ENCODE measurements around the gene NGLY1. TPM values are rescaled to one million over a fixed set of nuclear protein-coding genes. Genes with fewer than 3 reads are reported as not detected.

The NGLY1 gene
- total RNA-seq, 5 donors from 2014 or later (not counting 1 experiment from before 2014, with no cell fraction given), result 58.6 to 67.0 (median 61.4) TPM

DNA sequence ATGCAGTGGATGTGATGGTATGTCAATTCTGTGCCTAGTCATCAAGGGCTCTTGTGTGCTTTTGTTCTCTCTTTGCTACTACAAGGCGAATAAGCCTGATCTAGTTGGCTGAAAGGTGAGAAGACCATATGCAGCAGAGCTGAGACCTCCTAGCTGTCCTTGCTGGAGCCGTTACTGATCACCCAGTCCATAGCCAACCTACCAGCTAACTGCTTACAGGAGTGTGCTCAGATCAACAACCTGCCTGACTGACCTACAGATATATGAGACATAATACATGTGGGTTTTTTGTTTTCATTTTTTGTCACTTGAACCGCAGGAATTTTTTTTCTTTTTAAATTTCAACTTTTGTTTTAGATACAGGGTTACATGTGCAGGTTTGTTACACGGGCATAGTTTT is 29.4 kb upstream of the NGLY1 start:
- peaks cover 4 to 5% of the 10 kb centered on the region in 2 donors for H3K27me3 Mint-ChIP-seq
- H3K4me3 Mint-ChIP-seq, result no peak overlapping the region

DNA sequence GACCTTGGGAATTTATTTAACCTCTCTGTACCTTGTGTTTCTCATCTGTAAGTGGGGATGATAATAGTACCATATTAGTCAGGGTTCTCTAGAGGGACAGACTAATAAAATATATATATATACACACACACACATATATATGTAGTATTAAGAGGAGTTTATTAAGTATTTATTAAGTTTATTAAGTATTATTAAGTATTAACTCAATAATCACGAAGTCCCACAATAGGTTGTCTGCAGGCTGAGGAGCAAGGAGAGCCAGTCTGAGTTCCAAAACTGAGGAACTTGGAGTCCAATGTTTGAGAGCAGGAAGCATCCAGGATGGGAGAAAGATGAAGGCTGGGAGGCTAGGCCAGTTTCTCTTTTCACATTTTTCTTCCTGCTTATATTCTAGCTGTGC is 21.4 kb upstream of the NGLY1 start:
- Histone ChIP-seq H3K27ac (ENCODE audit: low read length) (no peak overlapping the region), H3K27me3 (replicated peaks in 1 of 2; ENCODE audit: control insufficient read depth in 2 of 2, extremely low read depth in 1 of 2, insufficient read depth in 2 of 2, low read length in 1 of 2) (peaks cover 0 to 7% of the 10 kb centered on the region in 2 experiments), H3K4me1 (ENCODE audit: control insufficient read depth in 1 of 2, extremely low read depth in 1 of 2, insufficient read depth in 2 of 2, low read length in 2 of 2) (no peaks in the 10 kb centered on the region), H3K36me3 (ENCODE audit: control insufficient read depth in 2 of 2, extremely low read depth in 1 of 2, insufficient read depth in 1 of 2, low read length in 1 of 2) (no peaks in the 10 kb centered on the region), H3K4me3 (ENCODE audit: control insufficient read depth in 1 of 2, extremely low read depth in 1 of 2, low read length in 1 of 2) (no peak overlapping the region), H3K9me3 (no peaks in the 10 kb centered on the region)
- Mint-ChIP-seq H3K4me1 (no peaks in the 10 kb centered on the region), H3K36me3 (no peaks in the 10 kb centered on the region), H3K4me3 (no peak overlapping the region), H3K9me3 (no peaks in the 10 kb centered on the region), H3K27ac (no peak overlapping the region), H3K27me3 (peaks cover 10 to 12% of the 10 kb centered on the region in 2 donors)
- no peak for DNase-seq
- POLR2A ChIA-PET, result no interaction called here
- no peak for ATAC-seq (replicated peaks in 1 of 4)
- no CpG with 5 or more reads among the region's 1 CpG for WGBS (ENCODE audit: insufficient coverage)
- CTCF ChIA-PET, result no interaction called here

More for the DNA sequence above, 29.4 kb upstream of the NGLY1 start:
- H3K4me3 ChIP-seq (ENCODE audit: control insufficient read depth in 1 of 2, extremely low read depth in 1 of 2, low read length in 1 of 2), result no peak overlapping the region
- Mint-ChIP-seq H3K4me1 (no peaks in the 10 kb centered on the region), H3K27ac (no peak overlapping the region), H3K9me3 (no peaks in the 10 kb centered on the region), H3K36me3 (no peaks in the 10 kb centered on the region)
- H3K4me1 ChIP-seq (ENCODE audit: control insufficient read depth in 1 of 2, extremely low read depth in 1 of 2, insufficient read depth in 2 of 2, low read length in 2 of 2), result no peaks in the 10 kb centered on the region
- H3K27me3 ChIP-seq (replicated peaks in 1 of 2; ENCODE audit: control insufficient read depth in 2 of 2, extremely low read depth in 1 of 2, insufficient read depth in 2 of 2, low read length in 1 of 2), result peaks cover 0 to 7% of the 10 kb centered on the region in 2 experiments
- POLR2A ChIA-PET, result no interaction called here
- ATAC-seq (replicated peaks in 1 of 4), result no peak
- WGBS (ENCODE audit: insufficient coverage), result no CpG with 5 or more reads among the region's 4 CpGs
- H3K36me3 ChIP-seq (ENCODE audit: control insufficient read depth in 2 of 2, extremely low read depth in 1 of 2, insufficient read depth in 1 of 2, low read length in 1 of 2), result no peaks in the 10 kb centered on the region
- no peak for DNase-seq
- H3K9me3 ChIP-seq, result no peaks in the 10 kb centered on the region
- CTCF ChIA-PET, result no interaction called here
- no peak overlapping the region for H3K27ac ChIP-seq (ENCODE audit: low read length)

DNA sequence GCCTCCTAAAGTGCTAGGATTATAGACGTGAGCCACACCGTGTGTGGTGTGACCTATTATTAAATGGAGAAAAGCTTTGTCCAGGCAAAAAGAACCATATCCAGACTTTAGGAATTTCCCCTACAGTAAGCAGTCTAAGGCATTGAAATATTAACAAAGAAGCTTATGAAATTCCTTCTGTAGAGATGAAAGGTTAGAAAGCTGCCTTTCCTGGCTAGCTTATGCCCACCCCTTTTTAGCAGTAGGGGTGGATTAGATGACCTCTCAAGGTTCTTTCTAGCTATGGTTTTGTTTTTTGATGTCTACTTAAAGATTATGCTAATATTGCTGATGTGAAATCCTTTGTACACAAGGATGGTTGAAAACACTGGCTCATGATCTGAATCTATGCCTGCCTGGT is 20.6 kb upstream of the NGLY1 start:
- POLR2A ChIA-PET, result interaction anchor here in 1 of 2 donors (0.5 kb wide), 1 partner anchor 133 kb away, joined by 3 read pairs; no protein-coding TSS in a partner anchor
- no peaks in the 10 kb centered on the region for H3K4me1 ChIP-seq (ENCODE audit: control insufficient read depth in 1 of 2, extremely low read depth in 1 of 2, insufficient read depth in 2 of 2, low read length in 2 of 2)
- ATAC-seq (replicated peaks in 1 of 4), result no peak
- no peaks in the 10 kb centered on the region for H3K9me3 ChIP-seq
- H3K9me3 Mint-ChIP-seq, result no peaks in the 10 kb centered on the region
- H3K4me1 Mint-ChIP-seq, result no peaks in the 10 kb centered on the region
- H3K4me3 ChIP-seq (ENCODE audit: control insufficient read depth in 1 of 2, extremely low read depth in 1 of 2, low read length in 1 of 2), result no peak overlapping the region
- H3K36me3 ChIP-seq (ENCODE audit: control insufficient read depth in 2 of 2, extremely low read depth in 1 of 2, insufficient read depth in 1 of 2, low read length in 1 of 2), result no peaks in the 10 kb centered on the region
- no CpG with 5 or more reads among the region's 2 CpGs for WGBS (ENCODE audit: insufficient coverage)
- H3K27me3 ChIP-seq (replicated peaks in 1 of 2; ENCODE audit: control insufficient read depth in 2 of 2, extremely low read depth in 1 of 2, insufficient read depth in 2 of 2, low read length in 1 of 2), result peaks cover 0 to 7% of the 10 kb centered on the region in 2 experiments
- CTCF ChIA-PET, result interaction anchor here in 1 of 2 donors (0.6 kb wide), 1 partner anchor 21 kb away, joined by 11 read pairs; the partner anchor contains the start of gene NGLY1
- no peak overlapping the region for H3K4me3 Mint-ChIP-seq
- peaks cover 9 to 10% of the 10 kb centered on the region in 2 donors for H3K27me3 Mint-ChIP-seq
- no peak overlapping the region for H3K27ac Mint-ChIP-seq
- H3K36me3 Mint-ChIP-seq, result no peaks in the 10 kb centered on the region
- no peak overlapping the region for H3K27ac ChIP-seq (ENCODE audit: low read length)
- DNase-seq, result no peak

DNA sequence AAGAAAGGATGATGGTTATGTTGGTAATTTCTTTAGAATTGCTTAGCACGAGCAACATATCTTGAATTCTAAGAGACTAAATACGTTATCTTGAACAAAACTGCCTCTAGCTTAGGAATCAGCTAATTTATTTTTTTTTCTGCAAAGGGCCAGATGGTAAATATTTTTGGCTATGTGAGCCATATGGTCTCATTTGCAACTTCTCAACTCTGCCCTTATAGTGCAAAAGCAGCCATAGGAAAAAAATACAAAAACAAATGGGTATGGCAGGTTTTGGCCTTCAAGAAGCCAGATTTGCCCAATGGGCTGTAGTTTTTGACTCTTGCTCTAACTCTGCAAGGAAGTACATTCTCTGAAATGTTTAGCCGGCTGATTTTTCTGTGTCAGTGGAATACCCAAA is 18.5 kb upstream of the NGLY1 start:
- ChIA-PET POLR2A (interaction anchor here in 1 of 2 donors (0.5 kb wide), 1 partner anchor 18 kb away, joined by 7 read pairs; the partner anchor contains the start of gene NGLY1), CTCF (interaction anchor here in 1 of 2 donors (1.1 kb wide), 1 partner anchor 52 kb away, joined by 4 read pairs; no protein-coding TSS in a partner anchor)
- no peaks in the 10 kb centered on the region for H3K4me1 ChIP-seq (ENCODE audit: control insufficient read depth in 1 of 2, extremely low read depth in 1 of 2, insufficient read depth in 2 of 2, low read length in 2 of 2)
- no peak overlapping the region for H3K4me3 ChIP-seq (ENCODE audit: control insufficient read depth in 1 of 2, extremely low read depth in 1 of 2, low read length in 1 of 2)
- H3K36me3 ChIP-seq (ENCODE audit: control insufficient read depth in 2 of 2, extremely low read depth in 1 of 2, insufficient read depth in 1 of 2, low read length in 1 of 2), result no peaks in the 10 kb centered on the region
- H3K27me3 ChIP-seq (replicated peaks in 1 of 2; ENCODE audit: control insufficient read depth in 2 of 2, extremely low read depth in 1 of 2, insufficient read depth in 2 of 2, low read length in 1 of 2), result no peaks in the 10 kb centered on the region
- H3K36me3 Mint-ChIP-seq, result no peaks in the 10 kb centered on the region
- DNase-seq, result no peak
- H3K27ac ChIP-seq (ENCODE audit: low read length), result no peak overlapping the region
- H3K9me3 ChIP-seq, result no peaks in the 10 kb centered on the region
- H3K27ac Mint-ChIP-seq, result no peak overlapping the region
- ATAC-seq (replicated peaks in 1 of 4), result no peak
- WGBS (ENCODE audit: insufficient coverage), result no CpG with 5 or more reads among the region's 3 CpGs
- H3K27me3 Mint-ChIP-seq, result peaks cover 8 to 9% of the 10 kb centered on the region in 2 donors
- H3K4me1 Mint-ChIP-seq, result no peaks in the 10 kb centered on the region
- no peak overlapping the region for H3K4me3 Mint-ChIP-seq
- H3K9me3 Mint-ChIP-seq, result no peaks in the 10 kb centered on the region

DNA sequence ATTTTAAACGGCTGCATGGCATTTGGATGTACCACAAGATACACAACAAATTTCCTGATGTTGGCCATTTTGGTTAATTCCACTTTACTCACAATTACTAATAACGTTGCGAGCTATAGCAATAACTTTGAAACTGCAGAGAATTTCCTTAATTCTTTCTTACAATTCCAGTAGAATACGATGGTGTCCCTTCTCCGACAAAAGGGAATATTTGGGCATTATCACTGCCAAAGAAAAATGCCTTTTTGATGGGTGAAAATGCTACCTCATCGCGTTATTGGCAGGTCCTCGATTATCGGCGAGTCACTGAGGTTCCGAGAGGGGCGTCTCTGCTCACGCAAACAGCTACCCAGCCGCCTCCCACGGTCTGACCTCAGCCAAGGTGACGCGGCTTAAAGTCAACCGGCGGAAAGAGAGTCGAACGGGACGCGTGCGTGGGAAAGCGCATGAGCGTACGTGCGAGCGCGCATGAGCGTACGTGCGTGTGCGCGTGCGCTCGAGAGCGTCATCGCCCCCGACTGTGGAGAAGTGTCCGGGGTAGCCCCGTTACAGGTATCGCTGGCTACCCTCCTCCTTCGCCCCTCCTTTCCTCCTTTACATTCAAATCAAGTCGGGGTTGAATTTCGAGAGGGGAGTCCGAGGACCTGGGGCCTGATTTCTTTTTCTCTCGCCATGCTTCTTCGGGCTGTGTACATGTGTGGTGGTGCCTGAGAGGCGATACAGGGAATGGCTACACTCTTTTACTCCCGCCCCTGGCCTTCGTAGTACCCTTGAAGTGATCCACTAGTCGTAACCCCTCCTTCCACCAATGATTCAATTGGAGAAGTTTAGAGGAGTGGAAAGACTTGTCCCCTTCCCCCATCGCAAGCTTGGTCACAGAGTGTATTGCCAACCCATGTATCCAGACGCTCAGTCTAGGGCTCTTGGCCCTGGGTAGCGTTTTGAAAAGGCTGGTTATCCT is 6.6 kb upstream of the NGLY1 start, which contains the start of gene OXSM:
OXSM (plus strand) TSS at position 495 of the 961 bp plus-strand sequence. CDS start 931 bp downstream, outside the sequence.
- H3K36me3 ChIP-seq (ENCODE audit: control insufficient read depth in 2 of 2, extremely low read depth in 1 of 2, insufficient read depth in 1 of 2, low read length in 1 of 2), result no peaks in the 10 kb centered on the region

DNA sequence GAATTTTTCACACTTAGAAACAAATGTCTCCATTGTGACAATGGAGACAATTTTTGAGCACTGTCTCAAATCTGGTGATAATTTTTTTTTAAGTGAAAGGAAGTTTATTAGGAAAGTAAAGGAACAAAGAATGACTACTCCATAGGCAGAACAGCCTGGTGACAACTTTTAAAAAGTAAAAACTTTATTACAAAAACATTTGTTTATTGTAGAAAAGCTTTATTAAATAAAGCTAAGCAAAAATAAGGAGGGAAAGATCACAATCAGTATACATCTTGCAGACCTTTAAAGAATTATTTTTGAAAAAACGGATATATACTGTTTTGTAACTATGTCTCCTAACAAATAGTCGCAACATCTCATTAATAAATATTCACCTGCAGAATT is 6.0 kb upstream of the NGLY1 start:
- Mint-ChIP-seq H3K27me3 (no peaks in the 10 kb centered on the region), H3K27ac (peak overlapping the region; percentile 96), H3K4me1 (peaks cover 49 to 56% (median 49%) of the 10 kb centered on the region in 3 donors), H3K36me3 (peaks cover 2% of the 10 kb centered on the region), H3K4me3 (peak overlapping the region; percentile 94 to 97 (median 95)), H3K9me3 (no peaks in the 10 kb centered on the region)
- H3K27me3 ChIP-seq (replicated peaks in 1 of 2; ENCODE audit: control insufficient read depth in 2 of 2, extremely low read depth in 1 of 2, insufficient read depth in 2 of 2, low read length in 1 of 2), result no peaks in the 10 kb centered on the region
- no peaks in the 10 kb centered on the region for H3K36me3 ChIP-seq (ENCODE audit: control insufficient read depth in 2 of 2, extremely low read depth in 1 of 2, insufficient read depth in 1 of 2, low read length in 1 of 2)
- POLR2A ChIA-PET, result interaction anchor here in 1 of 2 donors (0.6 to 1.2 kb wide), 3 partner anchors 38 to 1883 kb away, joined by 3 to 5 read pairs (median 3); no protein-coding TSS in a partner anchor
- peak overlapping the region; percentile 78 to 84 for H3K4me3 ChIP-seq (ENCODE audit: control insufficient read depth in 1 of 2, extremely low read depth in 1 of 2, low read length in 1 of 2)
- WGBS (ENCODE audit: insufficient coverage), result no CpG with 5 or more reads among the region's 2 CpGs
- no peak for DNase-seq
- peaks cover 10 to 13% of the 10 kb centered on the region in 2 experiments for H3K4me1 ChIP-seq (ENCODE audit: control insufficient read depth in 1 of 2, extremely low read depth in 1 of 2, insufficient read depth in 2 of 2, low read length in 2 of 2)
- H3K27ac ChIP-seq (ENCODE audit: low read length), result peak overlapping the region; percentile 94
- H3K9me3 ChIP-seq, result no peaks in the 10 kb centered on the region
- CTCF ChIA-PET, result interaction anchor here in 1 of 2 donors (0.7 to 1.0 kb wide), 2 partner anchors 68 to 122 kb away, joined by 3 to 4 read pairs; no protein-coding TSS in a partner anchor
- ATAC-seq (replicated peaks in 1 of 4), result no peak

More for the DNA sequence above, 6.6 kb upstream of the NGLY1 start, which contains the start of gene OXSM:
- Histone ChIP-seq H3K27me3 (replicated peaks in 1 of 2; ENCODE audit: control insufficient read depth in 2 of 2, extremely low read depth in 1 of 2, insufficient read depth in 2 of 2, low read length in 1 of 2) (no peaks in the 10 kb centered on the region), H3K27ac (ENCODE audit: low read length) (peak within 1 kb of the TSS; percentile 94), H3K4me3 (ENCODE audit: control insufficient read depth in 1 of 2, extremely low read depth in 1 of 2, low read length in 1 of 2) (peak within 1 kb of the TSS; percentile 78 to 84), H3K9me3 (no peaks in the 10 kb centered on the region), H3K4me1 (ENCODE audit: control insufficient read depth in 1 of 2, extremely low read depth in 1 of 2, insufficient read depth in 2 of 2, low read length in 2 of 2) (peaks cover 10 to 13% of the 10 kb centered on the region in 2 experiments)
- DNase-seq, result peak; percentile 69 to 97 (median 87)
- Mint-ChIP-seq H3K4me1 (peaks cover 46 to 56% (median 48%) of the 10 kb centered on the region in 3 donors), H3K9me3 (no peaks in the 10 kb centered on the region), H3K27ac (peak within 1 kb of the TSS; percentile 96), H3K27me3 (no peaks in the 10 kb centered on the region), H3K36me3 (peaks cover 6% of the 10 kb centered on the region), H3K4me3 (peak within 1 kb of the TSS; percentile 94 to 97 (median 95))
- CTCF ChIA-PET, result interaction anchor here (0.7 to 1.1 kb wide), 4 partner anchors 12 to 142 kb away, joined by 3 to 4 read pairs (median 3); no protein-coding TSS in a partner anchor
- POLR2A ChIA-PET, result interaction anchor here (0.6 to 1.2 kb wide), 3 partner anchors 32 to 141 kb away, joined by 3 to 5 read pairs (median 3); no protein-coding TSS in a partner anchor
- peak; percentile 92 to 96 (median 94) for ATAC-seq (replicated peaks in 1 of 4)
- under 1% methylated on average over 27 of the region's 56 CpGs for WGBS (ENCODE audit: insufficient coverage)
